Measurements from ENCODE around the gene TP53I3. TPM values are rescaled to one million over a fixed set of nuclear protein-coding genes. Genes with fewer than 3 reads are reported as not detected.

TP53I3 gene, protein sequence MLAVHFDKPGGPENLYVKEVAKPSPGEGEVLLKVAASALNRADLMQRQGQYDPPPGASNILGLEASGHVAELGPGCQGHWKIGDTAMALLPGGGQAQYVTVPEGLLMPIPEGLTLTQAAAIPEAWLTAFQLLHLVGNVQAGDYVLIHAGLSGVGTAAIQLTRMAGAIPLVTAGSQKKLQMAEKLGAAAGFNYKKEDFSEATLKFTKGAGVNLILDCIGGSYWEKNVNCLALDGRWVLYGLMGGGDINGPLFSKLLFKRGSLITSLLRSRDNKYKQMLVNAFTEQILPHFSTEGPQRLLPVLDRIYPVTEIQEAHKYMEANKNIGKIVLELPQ
- 100 to 1,000 TPM in 2 of 4 donors, 10 to 100 TPM in 2; 32.2 to 420 (median 184) TPM for polyA plus RNA-seq
- long read RNA-seq, donor 1: 0 reads
- long read RNA-seq, donor 2, partial matches to known transcripts: 0 of 4 reads
- long read RNA-seq, donor 2, other reads (novel, unspliced or antisense): 0 of 4 reads
- long read RNA-seq, donor 3, partial matches to known transcripts: 7 of 9 reads
- long read RNA-seq, donor 3, other reads (novel, unspliced or antisense): 0 of 9 reads
- long read RNA-seq, donor 4: 0 reads
- long read RNA-seq, donor 5, partial matches to known transcripts: 0 of 2 reads
- long read RNA-seq, donor 5, other reads (novel, unspliced or antisense): 0 of 2 reads
- long read RNA-seq, donor 6, partial matches to known transcripts: 0 of 6 reads
- long read RNA-seq, donor 6, other reads (novel, unspliced or antisense): 0 of 6 reads
- long read RNA-seq, donor 7: 0 reads
- long read RNA-seq, donor 8, partial matches to known transcripts: 0 of 3 reads
- long read RNA-seq, donor 8, other reads (novel, unspliced or antisense): 0 of 3 reads
- long read RNA-seq, donor 9, partial matches to known transcripts: 0 of 1 reads
- long read RNA-seq, donor 9, other reads (novel, unspliced or antisense): 0 of 1 reads
- long read RNA-seq, donor 10, transcript TP53I3-202 (6 exons, 1,635 nt): major isoform, 12 of 30 reads
- long read RNA-seq, donor 10, transcript TP53I3-201 (5 exons, 1,998 nt): minor isoform, 6 of 30 reads
- long read RNA-seq, donor 10, partial matches to known transcripts: 10 of 30 reads
- long read RNA-seq, donor 10, other reads (novel, unspliced or antisense): 0 of 30 reads

DNA sequence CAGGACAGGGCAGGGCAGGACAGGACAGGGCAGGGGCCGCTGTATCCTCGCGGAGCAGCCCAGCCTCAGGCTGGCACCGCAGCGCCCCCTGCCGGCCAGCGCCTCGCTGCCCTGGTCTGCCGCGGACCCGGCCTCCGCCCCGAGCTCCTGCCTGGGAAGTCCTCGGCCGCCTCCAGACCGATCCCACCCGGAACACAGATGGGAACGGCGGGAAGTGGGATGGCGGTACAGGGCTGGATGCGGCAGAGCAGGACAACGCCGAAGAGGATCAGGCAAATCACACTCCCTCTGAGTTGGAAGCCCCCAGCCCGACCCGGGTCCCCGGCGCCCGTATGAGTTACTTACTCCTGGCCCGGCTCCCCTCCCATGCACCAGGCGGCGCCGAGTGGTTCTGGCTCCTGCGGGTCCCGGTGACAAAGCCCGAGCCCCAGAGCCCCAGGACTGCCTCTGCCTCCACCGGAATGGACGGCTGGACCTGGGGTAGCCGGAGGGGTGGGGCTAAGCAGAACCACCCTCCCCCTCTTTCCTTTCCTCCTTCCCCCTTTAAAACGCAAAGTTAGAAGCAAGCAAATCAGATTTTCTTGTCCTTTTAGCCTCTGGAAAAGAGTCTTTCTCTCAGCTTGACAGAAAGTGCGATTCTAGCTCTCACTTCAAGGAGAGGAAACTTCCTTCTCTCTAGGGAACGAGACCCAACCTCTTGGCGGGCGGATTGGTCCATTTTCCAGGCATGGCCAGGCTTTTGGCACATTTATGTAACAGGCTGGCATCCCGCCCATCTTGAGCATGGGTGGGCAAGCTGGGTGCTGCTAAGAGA is at the start of gene TP53I3:
TP53I3 (minus strand) TSS at position 449 of the 814 bp plus-strand sequence. CDS start 508 bp downstream, outside the sequence.
- peak within 1 kb of the TSS; percentile 43 to 77 (median 61) for H3K4me3 ChIP-seq (ENCODE audit: low read depth in 1 of 3, low read length in 3 of 3)
- peaks cover 1 to 28% (median 3%) of the 10 kb centered on the region in 3 donors for H3K36me3 ChIP-seq (ENCODE audit: control insufficient read depth in 3 of 3, insufficient read depth in 2 of 3, low read depth in 1 of 3, low read length in 3 of 3)
- H3K27me3 ChIP-seq (ENCODE audit: control insufficient read depth in 3 of 3, insufficient read depth in 3 of 3, low read length in 3 of 3): no peaks in the 10 kb centered on the region
- FAIRE-seq (no peak), DNase-seq (peak; percentile 90 to 98)
- no peaks in the 10 kb centered on the region for H3K9me3 ChIP-seq (ENCODE audit: control insufficient read depth in 2 of 2, insufficient read depth in 1 of 2, low read depth in 1 of 2, low read length in 1 of 2)
- peak within 1 kb of the TSS; percentile 98 to 99 (median 99) for H3K27ac ChIP-seq (ENCODE audit: low read depth in 1 of 3, low read length in 2 of 3)
- 1% methylated on average over 37 to 44 of the region's 44 CpGs for WGBS, 3 donors
- H3K4me1 ChIP-seq (ENCODE audit: control insufficient read depth in 3 of 3, insufficient read depth in 2 of 3, low read depth in 1 of 3, low read length in 2 of 3): peaks cover 2 to 16% (median 5%) of the 10 kb centered on the region in 3 donors

DNA sequence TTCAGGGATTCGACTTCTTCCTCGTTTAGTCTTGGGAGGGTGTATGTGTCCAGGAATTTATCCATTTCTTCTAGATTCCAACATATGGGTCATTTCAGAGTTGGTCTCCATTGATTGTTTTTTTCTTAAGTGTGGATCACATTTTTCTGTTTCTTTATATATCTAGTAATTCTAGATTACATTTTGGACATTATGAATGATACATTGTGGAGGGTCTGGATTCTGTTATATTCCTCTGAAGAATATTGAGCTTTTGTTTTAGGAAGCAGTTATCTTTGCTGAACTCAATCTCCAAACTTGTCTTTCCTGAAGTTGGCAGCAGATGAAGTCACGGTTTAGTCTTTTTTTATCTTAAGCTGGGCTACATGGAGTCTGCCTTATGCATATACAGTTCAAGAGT is 47.9 kb upstream of the TP53I3 start:
- FAIRE-seq (no peak), DNase-seq (no peak)
- 97 to 100% (median 97%) methylated on average over 3 of the region's 3 CpGs for WGBS, 3 donors

DNA sequence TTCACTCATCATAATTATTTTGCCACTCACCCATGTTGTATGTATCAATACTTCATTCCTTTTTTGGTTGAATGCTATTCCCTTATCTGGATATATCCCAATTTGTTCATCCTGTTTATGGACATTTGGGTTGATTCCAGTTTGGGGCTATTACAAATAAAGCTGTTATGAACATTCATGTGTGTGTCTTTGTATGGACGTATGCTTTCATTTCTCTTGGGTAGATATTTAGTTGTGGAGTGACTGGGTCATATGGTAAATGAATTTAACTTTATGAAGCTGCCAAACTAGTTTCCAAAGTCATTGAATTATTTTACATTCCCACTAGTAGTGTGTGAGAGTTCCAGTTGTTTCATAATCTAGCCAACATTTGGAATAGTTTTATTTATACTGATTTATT is 41.3 kb upstream of the TP53I3 start:
- H3K36me3 ChIP-seq (ENCODE audit: control insufficient read depth in 3 of 3, insufficient read depth in 2 of 3, low read depth in 1 of 3, low read length in 3 of 3): no peaks in the 10 kb centered on the region
- no peak overlapping the region for H3K4me3 ChIP-seq (ENCODE audit: low read depth in 1 of 3, low read length in 3 of 3)
- DNase-seq: no peak
- no peaks in the 10 kb centered on the region for H3K9me3 ChIP-seq (ENCODE audit: control insufficient read depth in 2 of 2, insufficient read depth in 1 of 2, low read depth in 1 of 2, low read length in 1 of 2)
- H3K27ac ChIP-seq (ENCODE audit: low read depth in 1 of 3, low read length in 2 of 3): no peak overlapping the region
- H3K4me1 ChIP-seq (ENCODE audit: control insufficient read depth in 3 of 3, insufficient read depth in 2 of 3, low read depth in 1 of 3, low read length in 2 of 3): peaks cover 0 to 5% (median 0%) of the 10 kb centered on the region in 3 donors
- H3K27me3 ChIP-seq (ENCODE audit: control insufficient read depth in 3 of 3, insufficient read depth in 3 of 3, low read length in 3 of 3): no peaks in the 10 kb centered on the region
- WGBS, 3 donors: 32 to 63% (median 39%) methylated on average over 1 of the region's 1 CpG
- no peak for FAIRE-seq

More for the DNA sequence above, 47.9 kb upstream of the TP53I3 start:
- no peaks in the 10 kb centered on the region for H3K36me3 ChIP-seq (ENCODE audit: control insufficient read depth in 3 of 3, insufficient read depth in 2 of 3, low read depth in 1 of 3, low read length in 3 of 3)
- H3K27ac ChIP-seq (ENCODE audit: low read depth in 1 of 3, low read length in 2 of 3): no peak overlapping the region
- no peaks in the 10 kb centered on the region for H3K4me1 ChIP-seq (ENCODE audit: control insufficient read depth in 3 of 3, insufficient read depth in 2 of 3, low read depth in 1 of 3, low read length in 2 of 3)
- H3K27me3 ChIP-seq (ENCODE audit: control insufficient read depth in 3 of 3, insufficient read depth in 3 of 3, low read length in 3 of 3): no peaks in the 10 kb centered on the region
- no peak overlapping the region for H3K4me3 ChIP-seq (ENCODE audit: low read depth in 1 of 3, low read length in 3 of 3)
- H3K9me3 ChIP-seq (ENCODE audit: control insufficient read depth in 2 of 2, insufficient read depth in 1 of 2, low read depth in 1 of 2, low read length in 1 of 2): peaks cover 0 to 4% of the 10 kb centered on the region in 2 donors

DNA sequence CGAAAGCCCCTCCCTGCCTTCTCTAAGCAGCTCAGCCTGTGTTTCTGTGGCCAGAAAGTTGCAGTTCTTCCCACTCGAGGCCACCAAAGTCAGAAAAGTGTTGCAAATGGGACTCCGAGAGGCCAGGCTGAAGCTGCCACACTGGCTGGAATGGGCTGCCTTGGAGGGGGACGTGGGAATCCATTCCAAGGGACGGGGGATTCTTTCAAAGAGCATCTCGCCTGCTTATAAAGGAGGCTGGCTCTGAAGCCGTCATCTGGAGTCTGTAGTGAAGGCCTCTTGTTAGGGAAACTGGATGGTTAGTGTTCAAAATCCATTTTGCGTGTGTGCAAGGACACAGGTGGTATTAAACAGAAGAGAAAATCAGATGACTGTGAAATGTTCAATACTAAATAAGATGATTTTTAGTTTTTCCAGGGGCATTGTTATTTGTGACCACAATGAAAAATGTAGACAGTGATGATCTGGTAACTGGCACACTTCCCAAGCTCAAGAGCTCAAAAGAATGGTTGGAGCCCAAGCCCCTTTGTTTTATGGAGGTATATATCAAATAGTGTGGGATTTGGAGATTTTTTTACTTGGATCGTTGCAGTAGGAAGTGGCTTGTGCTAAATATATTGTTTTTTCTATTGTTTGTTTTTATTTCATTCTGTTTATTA is 39.4 kb upstream of the TP53I3 start:
- H3K36me3 ChIP-seq (ENCODE audit: control insufficient read depth in 3 of 3, insufficient read depth in 2 of 3, low read depth in 1 of 3, low read length in 3 of 3): no peaks in the 10 kb centered on the region
- 12 to 18% (median 17%) methylated on average over 9 of the region's 9 CpGs for WGBS, 3 donors
- FAIRE-seq: no peak
- H3K4me1 ChIP-seq (ENCODE audit: control insufficient read depth in 3 of 3, insufficient read depth in 2 of 3, low read depth in 1 of 3, low read length in 2 of 3): peaks cover 0 to 5% (median 0%) of the 10 kb centered on the region in 3 donors
- no peaks in the 10 kb centered on the region for H3K9me3 ChIP-seq (ENCODE audit: control insufficient read depth in 2 of 2, insufficient read depth in 1 of 2, low read depth in 1 of 2, low read length in 1 of 2)
- peak overlapping the region; percentile 52 to 91 (median 81) for H3K4me3 ChIP-seq (ENCODE audit: low read depth in 1 of 3, low read length in 3 of 3)
- H3K27ac ChIP-seq (ENCODE audit: low read depth in 1 of 3, low read length in 2 of 3): peak overlapping the region; percentile 72 to 89 (median 75)
- DNase-seq: no peak
- no peaks in the 10 kb centered on the region for H3K27me3 ChIP-seq (ENCODE audit: control insufficient read depth in 3 of 3, insufficient read depth in 3 of 3, low read length in 3 of 3)

DNA sequence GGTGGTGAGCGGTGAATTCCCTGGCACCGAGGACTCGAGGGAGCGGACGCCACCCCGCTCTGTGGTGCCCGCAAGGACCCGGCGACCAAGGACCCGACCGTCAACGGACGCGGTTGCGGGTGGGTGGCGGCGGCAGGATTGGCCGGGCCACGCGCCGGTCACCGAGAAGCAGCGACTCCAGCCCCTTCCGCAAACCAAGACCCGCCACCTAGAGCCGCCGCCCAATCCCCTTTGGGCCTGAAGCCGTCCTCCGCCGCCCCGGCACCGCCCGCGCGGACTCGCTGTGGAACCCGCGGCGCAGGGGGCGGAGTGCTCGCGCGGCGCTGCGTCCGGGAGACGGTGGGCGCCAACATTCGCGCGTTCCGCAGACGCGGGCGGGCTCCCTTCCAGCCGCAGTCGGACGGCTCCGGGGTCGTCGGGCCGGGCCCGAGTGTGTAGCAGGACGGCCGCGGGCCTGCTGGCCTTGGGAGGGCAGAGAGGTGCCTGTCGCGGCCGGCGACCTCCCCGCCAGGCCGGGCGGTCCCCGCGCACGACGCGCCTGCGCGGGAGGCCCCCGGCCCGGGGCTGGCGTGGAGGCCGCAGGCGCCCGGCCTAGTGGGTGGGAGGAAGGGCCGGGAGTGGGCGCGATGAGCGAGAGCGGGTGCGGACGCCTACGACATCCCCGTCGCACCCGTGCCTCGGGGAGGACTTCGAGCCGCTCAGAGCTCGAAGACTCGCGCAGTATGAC is 38.7 kb upstream of the TP53I3 start, which contains the start of the genes FAM228B and PFN4:
FAM228B (plus strand) TSS at position 275 of the 727 bp plus-strand sequence. CDS start 893 bp downstream, outside the sequence.
PFN4 (minus strand) TSS at position 140 of the 727 bp plus-strand sequence. CDS start 799 bp downstream, outside the sequence.
- Histone ChIP-seq H3K27me3 (ENCODE audit: control insufficient read depth in 3 of 3, insufficient read depth in 3 of 3, low read length in 3 of 3) (no peaks in the 10 kb centered on the region), H3K27ac (ENCODE audit: low read depth in 1 of 3, low read length in 2 of 3) (peak within 1 kb of the TSS; percentile 72 to 89 (median 75)), H3K9me3 (ENCODE audit: control insufficient read depth in 2 of 2, insufficient read depth in 1 of 2, low read depth in 1 of 2, low read length in 1 of 2) (no peaks in the 10 kb centered on the region), H3K4me3 (ENCODE audit: low read depth in 1 of 3, low read length in 3 of 3) (peak within 1 kb of the TSS; percentile 52 to 91 (median 81)), H3K36me3 (ENCODE audit: control insufficient read depth in 3 of 3, insufficient read depth in 2 of 3, low read depth in 1 of 3, low read length in 3 of 3) (no peaks in the 10 kb centered on the region), H3K4me1 (ENCODE audit: control insufficient read depth in 3 of 3, insufficient read depth in 2 of 3, low read depth in 1 of 3, low read length in 2 of 3) (peaks cover 0 to 5% (median 0%) of the 10 kb centered on the region in 3 donors)
- FAIRE-seq (no peak), DNase-seq (peak; percentile 79 to 92)
- 0 to 1% (median 0%) methylated on average over 66 to 103 of the region's 103 CpGs for WGBS, 3 donors

DNA sequence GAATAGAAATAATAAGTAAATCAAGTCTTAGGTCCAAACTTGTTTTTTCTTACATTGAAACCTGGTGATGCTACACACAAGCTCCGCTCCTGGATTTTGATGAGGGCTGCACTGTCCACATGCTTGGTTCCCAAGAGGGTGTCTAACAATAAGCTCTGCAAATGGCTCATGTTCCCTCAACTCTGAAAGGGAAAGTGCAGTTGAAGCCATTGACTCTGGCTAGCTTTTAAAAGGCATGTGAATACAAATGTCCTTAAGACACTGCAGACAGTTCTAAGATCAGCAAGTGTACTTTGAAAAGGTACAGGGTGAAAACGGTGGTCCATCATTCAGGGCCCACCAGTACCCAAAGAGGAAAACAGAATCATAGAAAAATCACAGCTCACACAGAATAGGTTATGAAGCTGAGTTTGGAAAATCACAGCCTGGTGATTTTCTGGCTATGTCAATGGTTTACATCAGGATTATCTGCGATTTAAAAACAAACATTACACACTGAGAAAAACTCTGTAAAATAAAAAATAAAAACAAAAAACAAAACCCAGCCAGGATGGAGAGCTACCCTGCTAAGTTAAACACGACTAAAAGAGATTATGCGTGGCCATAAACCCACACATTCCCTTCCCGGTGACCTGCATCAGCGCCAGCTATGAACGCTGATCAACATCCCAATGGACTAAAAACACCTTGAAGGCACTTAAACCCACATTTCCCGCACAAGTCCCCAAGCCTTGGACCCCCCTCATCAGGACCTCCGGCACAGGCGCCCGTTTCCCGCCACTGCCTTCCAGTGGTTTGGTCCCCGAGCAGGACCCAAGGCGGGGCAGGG is 37.9 kb upstream of the TP53I3 start:
- no peak for FAIRE-seq
- DNase-seq: peak; percentile 6 to 21
- no peaks in the 10 kb centered on the region for H3K9me3 ChIP-seq (ENCODE audit: control insufficient read depth in 2 of 2, insufficient read depth in 1 of 2, low read depth in 1 of 2, low read length in 1 of 2)
- peak overlapping the region; percentile 72 to 89 (median 75) for H3K27ac ChIP-seq (ENCODE audit: low read depth in 1 of 3, low read length in 2 of 3)
- H3K36me3 ChIP-seq (ENCODE audit: control insufficient read depth in 3 of 3, insufficient read depth in 2 of 3, low read depth in 1 of 3, low read length in 3 of 3): no peaks in the 10 kb centered on the region
- H3K27me3 ChIP-seq (ENCODE audit: control insufficient read depth in 3 of 3, insufficient read depth in 3 of 3, low read length in 3 of 3): no peaks in the 10 kb centered on the region
- peaks cover 0 to 5% (median 0%) of the 10 kb centered on the region in 3 donors for H3K4me1 ChIP-seq (ENCODE audit: control insufficient read depth in 3 of 3, insufficient read depth in 2 of 3, low read depth in 1 of 3, low read length in 2 of 3)
- H3K4me3 ChIP-seq (ENCODE audit: low read depth in 1 of 3, low read length in 3 of 3): peak overlapping the region; percentile 52 to 91 (median 81)
- WGBS, 3 donors: 7 to 9% (median 9%) methylated on average over 15 of the region's 15 CpGs

Data from small intestine (tissue), 16 donors.